Upper lobe of left lung (tissue), 4 donors: ENCODE data around the gene IGSF21.

Source experiments
- EP300 ChIP-seq, 4 donors: sonication (generic); formaldehyde crosslinking; IDR thresholded peaks; one replicate each; pipeline ENCODE4 v1.5.1; 2017; ENCODE audit warnings: antibody characterized with exemption in 4 of 4, control low read depth in 2 of 4
- POLR2A ChIP-seq, 4 donors: fragments of 450-650 bp; IDR thresholded peaks; one replicate each; pipeline ENCODE4 v1.5.1; 2016 to 2017; ENCODE audit warnings: antibody characterized with exemption in 4 of 4, mild to moderate bottlenecking in 2 of 4
- POLR2AphosphoS5 ChIP-seq, 2 donors: sonication (generic); formaldehyde crosslinking; IDR thresholded peaks; one replicate each; pipeline ENCODE4 v1.5.1; 2017; ENCODE audit warnings: antibody characterized with exemption in 2 of 2
- TF ChIP-seq, protein P1 (sequence below), 6 experiments: fragments of 450-650 bp in 4 of 6; fragments of 200-600 bp in 2 of 6; sonication (generic) in 2 of 6; IDR thresholded peaks; one replicate each; pipeline ENCODE4 v1.5.1; 2016 to 2019; ENCODE audit warnings: antibody characterized with exemption in 6 of 6

DNA sequence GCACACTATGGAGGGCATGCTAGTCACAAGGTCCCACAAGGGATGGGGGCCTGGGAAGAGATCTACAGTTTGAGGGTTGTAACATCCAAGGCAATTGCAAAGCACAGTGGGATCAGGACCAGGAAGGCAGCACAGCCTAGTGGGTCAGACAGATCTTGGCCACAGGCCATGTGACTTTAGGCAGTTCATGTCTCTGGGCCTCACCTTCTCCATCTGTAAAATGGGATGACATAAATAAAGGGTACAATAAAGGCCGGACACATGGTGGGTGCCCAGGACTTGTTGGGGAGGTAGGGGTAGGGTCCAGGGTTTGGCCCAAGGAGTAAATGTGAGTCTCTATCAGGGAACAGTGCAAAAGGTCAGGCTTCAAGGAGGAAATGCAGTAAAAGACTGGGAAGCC lies 18.1 kb upstream of the IGSF21 start:
- TF ChIP-seq, protein P1, sequence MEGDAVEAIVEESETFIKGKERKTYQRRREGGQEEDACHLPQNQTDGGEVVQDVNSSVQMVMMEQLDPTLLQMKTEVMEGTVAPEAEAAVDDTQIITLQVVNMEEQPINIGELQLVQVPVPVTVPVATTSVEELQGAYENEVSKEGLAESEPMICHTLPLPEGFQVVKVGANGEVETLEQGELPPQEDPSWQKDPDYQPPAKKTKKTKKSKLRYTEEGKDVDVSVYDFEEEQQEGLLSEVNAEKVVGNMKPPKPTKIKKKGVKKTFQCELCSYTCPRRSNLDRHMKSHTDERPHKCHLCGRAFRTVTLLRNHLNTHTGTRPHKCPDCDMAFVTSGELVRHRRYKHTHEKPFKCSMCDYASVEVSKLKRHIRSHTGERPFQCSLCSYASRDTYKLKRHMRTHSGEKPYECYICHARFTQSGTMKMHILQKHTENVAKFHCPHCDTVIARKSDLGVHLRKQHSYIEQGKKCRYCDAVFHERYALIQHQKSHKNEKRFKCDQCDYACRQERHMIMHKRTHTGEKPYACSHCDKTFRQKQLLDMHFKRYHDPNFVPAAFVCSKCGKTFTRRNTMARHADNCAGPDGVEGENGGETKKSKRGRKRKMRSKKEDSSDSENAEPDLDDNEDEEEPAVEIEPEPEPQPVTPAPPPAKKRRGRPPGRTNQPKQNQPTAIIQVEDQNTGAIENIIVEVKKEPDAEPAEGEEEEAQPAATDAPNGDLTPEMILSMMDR (IDR thresholded peaks at IDR 0.05): no peak
- TF ChIP-seq EP300 (IDR thresholded peaks at IDR 0.05) (no peak), POLR2A (IDR thresholded peaks at IDR 0.05) (no peak), POLR2AphosphoS5 (IDR thresholded peaks at IDR 0.05) (no peak)
